ENCODE measurements around the gene WDHD1.

WDHD1 gene

DNA sequence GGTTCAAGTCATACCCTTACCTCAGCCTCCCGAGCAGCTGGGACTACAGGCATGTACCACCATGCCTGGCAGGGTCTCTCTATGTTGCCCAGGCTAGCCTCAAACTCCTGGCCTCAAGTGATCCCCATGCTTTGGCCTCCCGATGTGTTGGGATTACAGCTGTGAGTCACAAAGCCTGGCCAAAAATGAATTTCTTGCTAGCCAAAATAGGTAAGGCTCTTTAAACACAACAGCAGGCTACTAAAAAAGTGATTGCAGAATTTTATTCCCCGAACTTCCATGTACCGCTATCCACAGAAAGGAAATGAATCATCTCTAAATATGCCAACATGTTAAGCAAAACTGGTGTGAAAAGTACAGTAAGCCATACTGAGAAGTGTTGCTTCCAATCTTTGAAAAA, 50.6 kb downstream of the WDHD1 start:
- Histone ChIP-seq H3K27me3 (ENCODE audit: control insufficient read depth, low read length) (no peaks in the 10 kb centered on the region), H3K27ac (ENCODE audit: low read depth, low read length) (no peak overlapping the region), H3K9me3 (ENCODE audit: control insufficient read depth, insufficient read depth, low read length) (no peaks in the 10 kb centered on the region), H3K79me2 (ENCODE audit: control insufficient read depth, low read length) (no peaks in the 10 kb centered on the region), H3K4me3 (ENCODE audit: low read length) (no peak overlapping the region), H3K9me2 (replicated peaks; ENCODE audit: control insufficient read depth, low read length) (no peaks in the 10 kb centered on the region), H3K4me1 (ENCODE audit: control insufficient read depth, low read length) (no peaks in the 10 kb centered on the region), H3K36me3 (ENCODE audit: control insufficient read depth, low read length) (peaks cover 64% of the 10 kb centered on the region), H4K20me1 (ENCODE audit: control insufficient read depth, insufficient read depth, low read depth, low read length) (no peaks in the 10 kb centered on the region), H3F3A (ENCODE audit: control insufficient read depth, insufficient read depth) (no peaks in the 10 kb centered on the region), H3K4me2 (ENCODE audit: low read length) (no peak overlapping the region)
- TF ChIP-seq EZH2phosphoT487 (IDR thresholded peaks at IDR 0.05; ENCODE audit: borderline replicate concordance, low read length), result no peak
- TF ChIP-seq, protein P1, sequence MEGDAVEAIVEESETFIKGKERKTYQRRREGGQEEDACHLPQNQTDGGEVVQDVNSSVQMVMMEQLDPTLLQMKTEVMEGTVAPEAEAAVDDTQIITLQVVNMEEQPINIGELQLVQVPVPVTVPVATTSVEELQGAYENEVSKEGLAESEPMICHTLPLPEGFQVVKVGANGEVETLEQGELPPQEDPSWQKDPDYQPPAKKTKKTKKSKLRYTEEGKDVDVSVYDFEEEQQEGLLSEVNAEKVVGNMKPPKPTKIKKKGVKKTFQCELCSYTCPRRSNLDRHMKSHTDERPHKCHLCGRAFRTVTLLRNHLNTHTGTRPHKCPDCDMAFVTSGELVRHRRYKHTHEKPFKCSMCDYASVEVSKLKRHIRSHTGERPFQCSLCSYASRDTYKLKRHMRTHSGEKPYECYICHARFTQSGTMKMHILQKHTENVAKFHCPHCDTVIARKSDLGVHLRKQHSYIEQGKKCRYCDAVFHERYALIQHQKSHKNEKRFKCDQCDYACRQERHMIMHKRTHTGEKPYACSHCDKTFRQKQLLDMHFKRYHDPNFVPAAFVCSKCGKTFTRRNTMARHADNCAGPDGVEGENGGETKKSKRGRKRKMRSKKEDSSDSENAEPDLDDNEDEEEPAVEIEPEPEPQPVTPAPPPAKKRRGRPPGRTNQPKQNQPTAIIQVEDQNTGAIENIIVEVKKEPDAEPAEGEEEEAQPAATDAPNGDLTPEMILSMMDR (IDR thresholded peaks at IDR 0.05; ENCODE audit: low read depth, low read length, poor library complexity, severe bottlenecking), result no peak

DNA sequence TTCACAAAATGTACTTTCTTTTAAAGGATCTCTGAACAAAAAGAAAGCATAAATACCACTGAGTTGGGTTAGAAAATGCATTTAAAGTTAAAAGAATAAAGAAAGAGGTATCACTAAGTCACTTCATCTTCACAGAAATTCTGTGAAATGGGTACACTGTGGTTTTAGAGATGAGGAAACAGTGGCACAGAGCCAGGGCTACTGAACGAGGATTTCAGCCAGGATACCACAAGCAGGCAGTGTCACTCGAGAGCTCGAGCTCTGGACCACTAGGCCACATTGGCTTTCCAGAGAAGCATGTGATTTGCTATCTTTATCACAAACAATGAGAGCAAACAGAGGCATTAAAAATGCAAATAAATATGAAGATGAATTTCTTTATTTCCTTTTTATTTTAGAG, 51.0 kb downstream of the WDHD1 start:
- H3K27me3 ChIP-seq (ENCODE audit: control insufficient read depth, low read length), result no peaks in the 10 kb centered on the region
- H3K9me3 ChIP-seq (ENCODE audit: control insufficient read depth, insufficient read depth, low read length), result no peaks in the 10 kb centered on the region
- no peaks in the 10 kb centered on the region for H3K9me2 ChIP-seq (replicated peaks; ENCODE audit: control insufficient read depth, low read length)
- no peaks in the 10 kb centered on the region for H4K20me1 ChIP-seq (ENCODE audit: control insufficient read depth, insufficient read depth, low read depth, low read length)
- H3K4me1 ChIP-seq (ENCODE audit: control insufficient read depth, low read length), result no peaks in the 10 kb centered on the region
- H3K4me2 ChIP-seq (ENCODE audit: low read length), result no peak overlapping the region
- H3F3A ChIP-seq (ENCODE audit: control insufficient read depth, insufficient read depth), result no peaks in the 10 kb centered on the region
- no peak overlapping the region for H3K4me3 ChIP-seq (ENCODE audit: low read length)
- H3K79me2 ChIP-seq (ENCODE audit: control insufficient read depth, low read length), result peaks cover 3% of the 10 kb centered on the region; the same call in 1 of the 2 replicates
- peaks cover 60% of the 10 kb centered on the region for H3K36me3 ChIP-seq (ENCODE audit: control insufficient read depth, low read length)
- TF ChIP-seq, protein P1 (IDR thresholded peaks at IDR 0.05; ENCODE audit: low read depth, low read length, poor library complexity, severe bottlenecking), result no peak
- no peak for TF ChIP-seq EZH2phosphoT487 (IDR thresholded peaks at IDR 0.05; ENCODE audit: borderline replicate concordance, low read length)
- H3K27ac ChIP-seq (ENCODE audit: low read depth, low read length), result no peak overlapping the region

DNA sequence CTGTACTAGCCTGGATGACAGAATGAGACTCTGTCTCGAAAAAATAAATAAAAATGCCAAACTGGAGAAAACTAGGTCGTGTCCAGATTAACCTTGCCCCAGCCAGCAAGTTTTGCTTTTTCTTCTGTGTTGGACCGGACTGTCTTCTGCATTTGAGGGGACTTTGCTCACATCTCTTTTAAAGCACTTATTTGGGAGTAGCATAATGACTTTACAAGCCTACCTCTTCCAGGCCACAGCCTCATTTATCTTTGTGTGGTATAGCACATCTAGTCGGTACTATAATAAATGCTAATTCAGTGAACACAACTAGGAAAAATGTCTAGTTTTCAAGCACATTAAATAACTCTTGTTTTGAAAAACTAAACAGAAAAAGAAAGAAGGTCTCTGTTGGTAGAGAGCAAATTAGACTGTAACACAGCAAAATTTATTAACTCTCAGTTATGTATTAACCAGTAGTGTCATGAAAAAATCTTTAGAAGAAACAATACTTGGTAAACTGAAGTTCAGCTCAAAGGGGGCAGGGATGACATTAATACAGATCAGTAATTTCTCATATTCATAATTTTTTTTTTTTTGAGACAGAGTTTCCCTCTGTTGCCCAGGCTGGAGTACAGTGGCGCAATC, 52.0 kb downstream of the WDHD1 start:
- H3K4me2 ChIP-seq (ENCODE audit: low read length), result no peak overlapping the region
- no peak for TF ChIP-seq EZH2phosphoT487 (IDR thresholded peaks at IDR 0.05; ENCODE audit: borderline replicate concordance, low read length)
- TF ChIP-seq, protein P1 (IDR thresholded peaks at IDR 0.05; ENCODE audit: low read depth, low read length, poor library complexity, severe bottlenecking), result no peak
- H3K79me2 ChIP-seq (ENCODE audit: control insufficient read depth, low read length), result peaks cover 9% of the 10 kb centered on the region
- H3K9me3 ChIP-seq (ENCODE audit: control insufficient read depth, insufficient read depth, low read length), result no peaks in the 10 kb centered on the region
- no peaks in the 10 kb centered on the region for H3K27me3 ChIP-seq (ENCODE audit: control insufficient read depth, low read length)
- H3K36me3 ChIP-seq (ENCODE audit: control insufficient read depth, low read length), result peaks cover 55% of the 10 kb centered on the region
- no peak overlapping the region for H3K27ac ChIP-seq (ENCODE audit: low read depth, low read length)
- H3K4me1 ChIP-seq (ENCODE audit: control insufficient read depth, low read length), result no peaks in the 10 kb centered on the region
- H3K4me3 ChIP-seq (ENCODE audit: low read length), result no peak overlapping the region
- no peaks in the 10 kb centered on the region for H3F3A ChIP-seq (ENCODE audit: control insufficient read depth, insufficient read depth)
- H3K9me2 ChIP-seq (replicated peaks; ENCODE audit: control insufficient read depth, low read length), result no peaks in the 10 kb centered on the region
- H4K20me1 ChIP-seq (ENCODE audit: control insufficient read depth, insufficient read depth, low read depth, low read length), result no peaks in the 10 kb centered on the region

Data from DOHH2 (cell line).